Activated CD8-positive, alpha-beta memory T cell treated with anti-CD3 and anti-CD28 coated beads, Interleukin-2, amount 50 U/mL, for 1 hour (primary cell): ENCODE results near the gene PRELID1.
"Not testable (repeated sequence)": the region's sequence is repeated elsewhere in the genome, so short reads cannot be mapped to it uniquely, and the experiment has no call there.

Source experiments
- DNase-seq: peaks from one replicate; pipeline ENCODE4 v3.0.0-alpha.2; 2020; ENCODE audit errors: extremely low read depth

The PRELID1 gene, protein sequence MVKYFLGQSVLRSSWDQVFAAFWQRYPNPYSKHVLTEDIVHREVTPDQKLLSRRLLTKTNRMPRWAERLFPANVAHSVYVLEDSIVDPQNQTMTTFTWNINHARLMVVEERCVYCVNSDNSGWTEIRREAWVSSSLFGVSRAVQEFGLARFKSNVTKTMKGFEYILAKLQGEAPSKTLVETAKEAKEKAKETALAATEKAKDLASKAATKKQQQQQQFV

DNA sequence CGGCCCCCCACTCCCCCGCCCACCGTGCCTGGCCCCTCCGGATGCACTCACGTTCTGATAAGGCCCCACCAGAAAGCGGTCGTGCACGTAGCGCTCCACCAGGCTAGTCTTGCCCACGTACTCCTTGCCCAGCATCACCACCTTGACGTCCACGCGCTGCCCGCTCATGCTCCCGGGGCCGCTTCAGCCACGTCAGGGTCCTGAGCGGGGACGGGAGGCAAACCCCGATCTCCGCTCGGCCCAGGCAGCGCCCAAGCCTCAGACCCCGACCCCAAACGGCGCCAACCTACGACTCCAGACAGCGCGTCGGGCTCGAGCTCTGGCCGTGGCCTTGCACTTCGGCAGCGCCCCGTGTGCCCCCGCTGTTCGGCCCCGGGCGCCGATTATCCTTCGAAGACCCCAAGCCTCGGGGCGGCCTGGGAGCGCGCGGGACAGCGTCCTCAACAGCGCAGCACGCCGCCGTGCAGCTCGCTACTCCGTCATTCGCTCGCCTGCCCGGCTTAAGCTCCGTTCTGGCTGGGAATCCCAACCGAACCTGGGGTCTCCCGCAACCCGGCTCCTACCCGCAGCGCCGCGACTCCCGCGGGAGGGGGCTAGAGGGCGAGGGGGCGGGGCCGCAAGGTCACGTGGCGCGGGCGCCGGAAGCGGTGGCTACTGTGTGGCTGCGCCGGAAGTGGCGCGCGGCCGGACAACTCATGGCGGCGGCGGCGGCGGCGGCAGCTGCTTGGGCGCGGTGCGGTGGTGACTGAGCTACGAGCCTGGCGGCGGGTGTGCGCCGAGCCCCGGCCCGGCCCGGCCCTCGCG lies at the start of gene PRELID1, which contains the start of gene RAB24:
Gene PRELID1 (plus strand): TSS at position 679 of the 804 bp plus-strand sequence. CDS start 187 bp downstream, outside the sequence.
Gene RAB24 (minus strand): TSS at position 599 of the 804 bp plus-strand sequence. CDS start 431 bp downstream, at position 168.
- peak; percentile 34 for DNase-seq

DNA sequence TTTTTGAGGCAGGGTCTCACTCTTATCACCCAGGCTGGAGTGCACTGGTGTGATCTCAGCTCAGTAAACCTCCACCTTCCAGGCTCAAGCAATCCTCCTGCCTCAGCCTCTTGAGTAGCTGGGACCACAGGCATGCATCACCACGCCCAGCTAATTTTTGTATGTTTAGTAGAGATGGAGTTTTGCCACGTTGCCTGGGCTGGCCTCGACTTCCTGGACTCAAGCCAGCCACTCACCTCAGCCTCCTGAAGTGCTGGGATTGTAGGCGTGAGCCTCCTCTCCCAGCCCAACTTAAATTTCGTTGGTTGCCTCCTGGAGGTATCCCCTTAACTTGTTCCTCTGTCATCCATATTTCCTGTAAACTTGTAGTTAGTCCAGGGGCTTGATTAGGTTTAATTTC lies 47.3 kb upstream of the PRELID1 start:
- no peak for DNase-seq

DNA sequence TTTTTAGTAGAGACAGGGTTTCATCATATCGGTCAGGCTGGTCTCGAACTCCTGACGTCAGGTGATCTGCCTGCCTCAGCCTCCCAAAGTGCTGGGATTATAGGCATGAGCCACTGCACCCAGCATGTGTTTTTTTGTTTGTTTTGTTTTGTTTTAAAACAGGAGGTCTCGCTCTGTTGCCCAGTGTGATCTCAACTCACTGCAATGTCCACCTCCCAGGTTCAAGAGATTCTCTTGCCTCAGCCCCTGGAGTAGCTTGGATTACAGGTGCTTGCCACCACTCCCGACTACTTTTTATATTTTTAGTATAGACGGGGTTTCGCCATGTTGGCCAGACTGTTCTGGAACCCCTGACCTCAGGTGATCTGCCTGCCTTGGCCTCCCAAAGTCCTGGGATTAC lies 44.9 kb upstream of the PRELID1 start:
- not testable (repeated sequence) for DNase-seq

DNA sequence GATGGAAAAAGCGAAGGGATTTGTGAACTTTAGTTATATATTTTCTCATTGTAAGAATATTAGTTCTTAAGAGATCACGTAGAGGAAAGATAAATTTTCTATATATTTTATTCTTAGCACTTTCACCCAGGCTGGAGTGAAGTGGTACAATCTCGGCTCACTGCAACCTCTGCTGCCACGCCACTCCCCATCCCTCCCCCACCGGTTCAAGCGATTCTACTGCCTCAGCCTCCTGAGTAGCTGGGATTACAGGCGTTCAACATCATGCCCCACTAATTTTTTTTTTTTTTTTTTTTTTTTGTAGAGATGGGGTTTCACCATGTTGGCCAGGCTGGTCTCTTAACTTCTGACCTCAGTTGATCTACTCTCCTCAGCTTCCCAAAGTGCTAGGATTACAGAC lies 42.6 kb upstream of the PRELID1 start:
- DNase-seq = no peak

DNA sequence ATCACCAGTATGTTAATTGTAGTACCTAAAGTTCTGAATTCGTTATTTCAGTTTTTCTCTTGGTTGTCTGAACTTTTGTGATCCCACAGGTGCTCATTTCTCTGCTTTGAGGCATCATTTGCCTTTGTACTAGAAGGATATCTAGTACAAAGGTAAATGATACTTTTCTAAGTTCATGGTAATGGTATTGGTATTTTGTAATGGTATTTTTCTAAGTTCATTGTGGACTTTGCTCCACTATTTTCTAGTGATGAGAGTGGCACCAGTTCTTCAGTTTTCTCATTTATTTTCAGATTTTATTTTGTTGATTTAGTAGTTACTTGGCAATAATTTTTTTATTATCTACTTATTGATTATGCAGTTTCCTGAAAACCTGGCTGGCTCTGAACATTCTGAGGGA lies 42.1 kb upstream of the PRELID1 start:
- DNase-seq = no peak

DNA sequence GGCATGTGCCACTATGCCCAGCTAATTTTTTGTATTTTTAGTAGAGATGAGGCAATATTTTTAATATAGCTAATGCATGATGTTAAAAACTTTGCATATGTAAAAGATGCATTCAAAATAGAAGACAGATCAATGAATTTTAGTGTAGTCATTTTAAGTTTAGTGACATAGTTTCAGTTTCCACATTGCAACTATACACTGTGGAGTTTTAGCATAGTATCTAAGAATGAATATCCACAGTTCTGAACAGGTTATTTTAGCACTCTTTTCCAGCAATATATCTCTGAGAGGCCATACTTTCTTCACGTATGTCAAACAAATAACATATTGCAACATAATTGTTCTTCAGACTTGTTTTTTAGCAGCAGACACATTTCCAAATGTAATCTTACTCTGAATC lies 39.4 kb upstream of the PRELID1 start:
- no peak for DNase-seq

DNA sequence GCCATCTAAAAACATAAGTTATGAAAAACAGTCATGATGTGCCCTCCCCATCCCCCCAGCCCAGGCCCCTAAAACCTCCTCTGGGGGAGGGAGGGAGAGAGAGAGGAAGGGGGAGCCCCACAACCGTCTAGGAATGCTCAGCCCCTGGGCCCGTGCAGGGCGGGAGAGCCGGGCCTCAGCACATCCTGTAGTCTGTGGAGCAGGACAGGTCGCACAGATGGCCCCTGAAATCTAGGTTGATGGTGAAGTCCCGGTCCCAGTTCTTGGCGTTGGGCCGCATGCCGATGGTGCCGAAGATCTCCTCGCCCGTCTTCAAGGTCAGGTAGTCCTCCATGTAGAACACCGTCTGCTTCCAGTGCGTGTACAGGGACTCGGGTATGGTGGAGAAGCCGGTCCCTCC lies 38.2 kb upstream of the PRELID1 start:
- DNase-seq = no peak

DNA sequence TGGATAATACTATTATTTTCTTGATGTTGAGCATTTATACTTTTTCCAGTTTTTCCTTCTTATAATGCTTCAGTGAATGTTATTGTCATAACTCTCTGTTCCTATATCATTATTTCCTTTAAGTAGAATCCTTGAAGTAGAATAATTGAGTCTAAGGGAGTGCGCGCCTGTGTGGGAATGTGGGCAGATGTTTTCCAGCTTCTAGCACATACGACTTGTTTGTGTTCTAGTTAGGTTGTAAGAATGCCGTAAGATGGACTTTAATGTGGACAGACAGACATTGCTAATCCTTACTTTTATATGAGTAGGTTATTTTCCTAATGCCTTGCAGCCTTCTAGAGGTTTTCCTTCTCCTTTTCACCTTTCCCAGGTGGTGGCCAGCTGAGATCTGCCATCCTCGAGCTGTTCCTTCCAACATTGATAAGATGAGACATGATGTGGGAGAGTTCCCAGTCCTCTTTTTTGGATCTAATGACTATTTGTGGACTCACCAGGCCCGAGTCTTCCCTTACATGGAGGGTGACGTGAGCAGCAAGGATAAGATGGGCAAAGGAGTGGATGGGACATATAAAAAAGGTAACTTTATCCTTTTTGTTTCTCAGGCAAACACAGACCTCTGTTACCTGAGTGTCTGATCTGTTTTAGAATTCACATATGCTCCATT lies 34.2 kb upstream of the PRELID1 start:
- no peak for DNase-seq

DNA sequence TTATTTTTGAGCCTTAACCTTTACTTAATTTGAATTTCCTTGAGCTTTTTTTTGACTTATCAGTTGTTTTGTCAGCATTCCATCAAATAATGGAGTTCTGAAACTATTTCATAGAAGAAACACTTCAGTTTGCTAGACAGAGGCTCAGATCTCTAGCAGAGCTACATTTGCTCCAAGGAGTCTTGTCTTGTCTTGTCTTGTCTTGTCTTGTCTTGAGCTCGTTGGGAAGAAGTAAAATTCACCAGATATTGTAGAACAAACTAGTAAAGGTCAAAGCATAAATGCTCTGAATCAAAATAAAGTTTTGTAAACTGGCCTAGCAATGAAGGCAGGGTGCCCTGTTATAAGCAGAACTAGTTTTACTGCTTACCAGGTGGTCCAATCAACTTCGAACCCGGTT lies 33.6 kb upstream of the PRELID1 start:
- DNase-seq = no peak

DNA sequence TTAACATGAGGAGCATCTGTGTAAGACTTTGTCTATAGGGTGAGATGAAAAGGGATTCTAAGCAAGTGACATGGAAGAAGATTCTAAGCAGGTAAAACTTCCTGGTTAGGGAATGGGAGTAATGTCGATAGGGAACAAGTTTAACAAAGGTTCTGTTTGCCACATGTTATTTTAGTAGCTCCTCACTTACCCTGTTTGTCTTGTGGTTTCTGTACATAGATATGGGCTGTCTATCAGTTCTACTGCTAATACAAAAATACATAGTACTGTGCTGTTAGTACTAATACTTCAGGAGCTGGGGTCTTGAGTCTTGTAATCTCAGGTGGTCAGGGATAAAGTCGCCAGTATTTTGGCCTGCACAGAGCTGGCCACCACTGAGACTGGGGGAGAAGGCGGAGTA lies 32.9 kb upstream of the PRELID1 start:
- DNase-seq = no peak

DNA sequence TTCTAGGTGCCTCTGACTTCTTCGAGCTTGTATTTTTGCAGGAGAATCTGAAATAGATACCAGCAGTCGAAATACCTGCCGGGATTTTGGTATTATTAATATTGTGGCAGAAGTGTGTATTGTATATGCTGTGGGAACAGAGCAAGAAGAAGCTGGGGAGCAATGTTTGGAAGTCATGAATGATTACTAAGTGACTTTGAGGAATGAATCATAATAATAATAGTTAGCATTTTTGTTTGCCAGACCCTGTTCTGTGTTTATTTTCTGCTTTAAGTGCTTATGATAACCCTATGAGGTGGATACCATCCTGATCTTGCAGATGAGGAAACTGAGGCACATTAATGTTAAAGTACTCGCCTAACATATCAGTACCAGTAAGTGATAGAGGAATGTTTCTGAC lies 32.5 kb upstream of the PRELID1 start:
- no peak for DNase-seq

DNA sequence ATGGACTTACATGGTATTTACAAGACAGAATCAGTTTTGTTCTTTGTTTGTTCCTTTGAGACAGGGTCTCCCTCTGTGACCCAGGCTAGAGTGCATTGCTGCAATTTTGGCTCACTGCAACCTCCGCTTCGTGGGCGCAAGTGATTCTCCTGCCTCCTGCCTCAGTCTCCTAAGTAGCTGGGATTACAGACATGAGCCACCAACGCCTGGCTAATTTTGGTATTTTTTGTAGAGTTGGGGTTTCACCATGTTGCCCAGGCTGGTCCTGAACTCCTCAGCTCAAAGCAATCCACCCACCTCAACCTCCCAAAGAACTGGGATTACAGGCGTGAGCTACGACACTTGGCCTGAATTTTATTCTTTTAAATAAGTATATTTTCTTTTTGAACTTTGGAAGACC lies 27.7 kb upstream of the PRELID1 start:
- no peak for DNase-seq

DNA sequence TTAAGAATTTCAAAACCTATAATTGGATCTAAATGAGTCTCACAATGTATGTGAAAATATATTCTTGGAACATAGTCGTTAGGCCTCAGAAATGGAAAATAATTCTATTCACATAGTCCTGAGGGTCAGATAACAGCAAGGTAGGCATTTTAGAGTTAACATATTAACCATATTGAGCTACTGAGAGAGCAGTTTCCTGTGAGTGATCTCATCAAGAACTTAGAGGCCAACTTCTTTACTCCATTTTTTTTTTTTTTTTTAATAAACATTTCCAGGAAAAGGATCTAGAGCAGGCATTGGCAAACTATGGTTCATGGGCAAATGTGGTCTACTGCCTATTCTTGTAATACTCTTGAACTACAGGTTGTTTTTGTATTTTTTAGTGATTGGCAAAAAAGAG lies 26.7 kb upstream of the PRELID1 start:
- DNase-seq = no peak

DNA sequence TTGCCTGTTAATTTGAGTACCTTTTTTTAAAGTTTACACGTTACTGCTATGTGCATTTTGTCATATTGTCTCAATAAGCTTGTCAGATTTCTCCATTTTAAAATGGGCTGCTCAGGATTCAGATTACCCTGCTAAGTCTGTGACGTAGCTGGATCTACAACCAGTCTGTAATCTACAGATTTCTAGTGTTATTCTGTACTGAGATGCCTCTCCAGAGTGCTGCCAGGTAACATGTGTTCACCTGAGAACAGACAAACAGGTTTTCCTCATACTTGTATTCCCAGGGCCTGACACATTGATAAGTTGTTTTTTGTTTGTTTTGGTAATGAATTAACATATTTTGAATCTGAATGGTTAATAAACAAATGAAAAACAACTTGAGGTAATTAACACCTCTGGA lies 15.4 kb upstream of the PRELID1 start:
- no peak for DNase-seq

DNA sequence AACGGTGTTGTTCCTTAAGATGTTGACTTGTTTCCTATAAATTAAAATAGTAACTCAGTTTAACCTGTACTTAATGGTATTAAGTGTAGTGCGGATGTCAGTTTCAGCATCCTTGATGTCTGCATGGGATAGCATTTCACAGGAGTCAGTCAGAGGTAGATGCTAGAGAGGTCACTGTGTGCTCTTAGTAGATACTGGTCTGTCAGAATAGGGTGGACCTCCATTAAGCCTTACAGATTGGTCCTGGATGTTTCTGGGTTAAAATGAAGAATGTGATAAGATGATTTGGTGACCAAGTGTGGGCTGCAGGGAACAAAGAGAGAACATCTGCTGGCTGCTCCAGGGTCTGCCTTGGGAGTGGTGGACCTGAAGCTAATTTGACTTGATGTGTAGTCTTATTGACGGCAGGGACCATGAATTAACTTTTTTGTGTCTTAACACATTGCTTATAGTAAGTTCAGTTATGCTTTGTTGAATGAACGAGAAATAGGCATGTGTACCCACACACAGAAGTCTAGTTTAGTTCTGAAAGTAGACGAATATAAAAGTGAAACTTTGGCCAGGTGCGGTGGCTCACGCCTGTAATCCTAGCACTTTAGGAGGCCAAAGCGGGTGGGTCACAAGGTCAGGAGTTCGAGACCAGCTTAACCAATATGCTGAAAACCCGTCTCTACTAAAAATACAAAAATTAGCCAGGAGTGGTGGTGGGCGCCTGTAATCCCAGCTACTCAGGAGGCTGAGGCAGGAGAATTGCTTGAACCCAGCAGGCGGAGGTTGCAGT lies 12.6 kb upstream of the PRELID1 start:
- no peak for DNase-seq

DNA sequence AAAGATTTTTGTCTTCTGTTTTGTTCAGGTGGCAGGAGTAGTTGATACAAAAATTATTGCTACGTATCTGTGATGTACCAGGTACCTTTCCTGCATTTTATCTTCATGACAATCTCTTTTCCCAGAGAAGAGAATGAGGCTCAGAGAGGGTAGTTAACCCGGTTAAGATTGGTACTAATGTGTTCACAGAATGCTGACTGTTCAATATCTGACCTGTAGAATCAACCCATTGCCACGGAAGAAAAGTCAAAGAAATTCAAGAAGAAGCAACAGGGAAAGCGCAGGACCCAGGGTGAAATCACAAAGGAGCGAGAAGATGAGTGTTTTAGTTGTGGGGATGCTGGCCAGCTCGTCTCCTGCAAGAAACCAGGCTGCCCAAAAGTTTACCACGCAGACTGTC lies 11.9 kb upstream of the PRELID1 start:
- no peak for DNase-seq

DNA sequence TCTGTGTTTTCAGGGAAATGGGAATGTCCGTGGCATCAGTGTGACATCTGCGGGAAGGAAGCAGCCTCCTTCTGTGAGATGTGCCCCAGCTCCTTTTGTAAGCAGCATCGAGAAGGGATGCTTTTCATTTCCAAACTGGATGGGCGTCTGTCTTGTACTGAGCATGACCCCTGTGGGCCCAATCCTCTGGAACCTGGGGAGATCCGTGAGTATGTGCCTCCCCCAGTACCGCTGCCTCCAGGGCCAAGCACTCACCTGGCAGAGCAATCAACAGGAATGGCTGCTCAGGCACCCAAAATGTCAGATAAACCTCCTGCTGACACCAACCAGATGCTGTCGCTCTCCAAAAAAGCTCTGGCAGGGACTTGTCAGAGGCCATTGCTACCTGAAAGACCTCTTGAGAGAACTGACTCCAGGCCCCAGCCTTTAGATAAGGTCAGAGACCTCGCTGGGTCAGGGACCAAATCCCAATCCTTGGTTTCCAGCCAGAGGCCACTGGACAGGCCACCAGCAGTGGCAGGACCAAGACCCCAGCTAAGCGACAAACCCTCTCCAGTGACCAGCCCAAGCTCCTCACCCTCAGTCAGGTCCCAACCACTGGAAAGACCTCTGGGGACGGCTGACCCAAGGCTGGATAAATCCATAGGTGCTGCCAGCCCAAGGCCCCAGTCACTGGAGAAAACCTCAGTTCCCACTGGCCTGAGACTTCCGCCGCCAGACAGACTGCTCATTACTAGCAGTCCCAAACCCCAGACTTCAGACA lies 9.6 kb upstream of the PRELID1 start:
- DNase-seq = no peak

DNA sequence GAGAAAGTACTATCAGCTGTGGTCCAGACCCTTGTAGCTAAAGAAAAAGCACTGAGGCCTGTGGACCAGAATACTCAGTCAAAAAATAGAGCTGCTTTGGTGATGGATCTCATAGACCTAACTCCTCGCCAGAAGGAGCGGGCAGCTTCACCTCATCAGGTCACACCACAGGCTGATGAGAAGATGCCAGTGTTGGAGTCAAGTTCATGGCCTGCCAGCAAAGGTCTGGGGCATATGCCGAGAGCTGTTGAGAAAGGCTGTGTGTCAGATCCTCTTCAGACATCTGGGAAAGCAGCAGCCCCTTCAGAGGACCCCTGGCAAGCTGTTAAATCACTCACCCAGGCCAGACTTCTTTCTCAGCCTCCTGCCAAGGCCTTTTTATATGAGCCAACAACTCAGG lies 9.0 kb upstream of the PRELID1 start:
- DNase-seq = no peak

DNA sequence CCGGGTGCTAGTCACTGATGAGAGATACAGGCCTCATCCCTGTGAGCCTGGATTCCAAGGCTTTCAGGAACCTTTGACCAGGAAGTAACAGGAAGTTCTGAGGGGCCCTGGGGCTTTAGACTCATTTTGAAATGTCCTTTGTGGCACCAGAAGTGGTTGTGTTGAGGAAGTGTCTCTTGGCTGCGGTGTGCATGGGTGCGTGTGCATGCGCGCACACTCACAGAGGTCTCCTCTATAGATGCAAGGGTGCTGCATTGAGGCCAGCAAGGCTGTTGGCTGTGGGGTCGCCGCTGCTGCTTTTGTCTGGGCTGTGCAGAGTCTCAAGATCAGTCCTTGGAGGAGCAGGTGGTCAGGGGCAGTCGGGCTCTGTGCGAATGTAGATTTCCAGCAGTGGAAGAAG lies 7.7 kb upstream of the PRELID1 start:
- DNase-seq = no peak

DNA sequence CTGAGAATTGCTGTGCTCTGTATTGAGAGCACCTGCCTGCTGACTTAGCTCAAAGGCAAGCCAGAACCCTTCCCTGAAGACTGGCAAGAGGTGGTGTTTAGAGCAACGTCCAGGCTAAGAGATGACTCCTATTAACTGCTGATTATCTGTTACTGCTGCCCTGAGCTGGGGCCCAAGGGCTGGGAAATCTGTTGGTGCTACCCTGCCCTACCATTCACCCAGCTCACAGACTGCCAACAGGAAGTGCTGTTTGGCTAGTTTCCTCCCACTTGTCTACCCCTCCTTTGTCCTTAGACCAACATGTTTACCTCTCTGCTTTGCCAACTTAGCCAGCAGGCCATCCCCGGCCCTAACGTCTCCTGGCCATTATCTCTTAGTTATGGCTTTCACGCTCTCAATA lies 7.0 kb upstream of the PRELID1 start:
- DNase-seq = no peak

DNA sequence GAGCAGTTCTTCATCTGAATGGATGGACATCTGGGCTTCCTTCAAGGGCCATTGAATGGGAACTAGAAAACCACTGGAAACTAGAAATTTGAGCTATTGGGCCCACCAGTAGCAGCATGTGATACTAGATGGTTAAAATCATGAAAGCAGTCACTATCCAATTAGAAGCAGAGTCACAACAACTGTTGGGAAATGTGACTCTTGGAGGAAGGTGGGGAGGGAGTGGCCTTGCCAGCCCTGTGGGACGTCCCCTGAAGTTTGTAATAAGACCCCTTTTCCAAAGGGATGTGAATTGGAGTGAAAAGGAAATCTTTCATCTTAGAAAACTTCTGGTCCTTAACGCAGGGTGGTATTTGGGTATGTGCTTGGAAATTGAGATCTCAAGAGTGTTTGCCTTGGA lies 5.7 kb upstream of the PRELID1 start:
- DNase-seq = no peak
